Measurements from ENCODE around the gene EDC3. TPM values are rescaled to one million over a fixed set of nuclear protein-coding genes. Genes with fewer than 3 reads are reported as not detected.

The EDC3 gene
- total RNA-seq, 1 donor from 2014 or later, result 71.0 TPM

GRCh38 chr15:74674161-74674560 is 21.7 kb downstream of the EDC3 start:
- H3K4me3 Mint-ChIP-seq (ENCODE audit: unreplicated experiment), result no peak overlapping the region
- H3K9me3 Mint-ChIP-seq (ENCODE audit: unreplicated experiment), result no peaks in the 10 kb centered on the region
- DNase-seq (ENCODE audit: low spot score), result no peak
- H3K4me1 Mint-ChIP-seq (ENCODE audit: unreplicated experiment), result peaks cover 23% of the 10 kb centered on the region
- no peak for TF ChIP-seq CTCF (IDR thresholded peaks at IDR 0.05; ENCODE audit: unreplicated experiment)
- no peaks in the 10 kb centered on the region for H3K27me3 Mint-ChIP-seq (ENCODE audit: unreplicated experiment)
- peaks cover 22% of the 10 kb centered on the region for H3K36me3 Mint-ChIP-seq (ENCODE audit: low read depth, unreplicated experiment)
- peak overlapping the region; percentile 14 for H3K27ac Mint-ChIP-seq (ENCODE audit: unreplicated experiment)

- Mint-ChIP-seq H3K27ac (ENCODE audit: unreplicated experiment) (no peak overlapping the region), H3K4me1 (ENCODE audit: unreplicated experiment) (peaks cover 44% of the 10 kb centered on the region), H3K27me3 (ENCODE audit: unreplicated experiment) (no peaks in the 10 kb centered on the region), H3K36me3 (ENCODE audit: low read depth, unreplicated experiment) (peaks cover 22% of the 10 kb centered on the region), H3K9me3 (ENCODE audit: unreplicated experiment) (no peaks in the 10 kb centered on the region), H3K4me3 (ENCODE audit: unreplicated experiment) (no peak overlapping the region)
- DNase-seq (ENCODE audit: low spot score), result no peak
- no peak for TF ChIP-seq CTCF (IDR thresholded peaks at IDR 0.05; ENCODE audit: unreplicated experiment)
Measured at GRCh38 chr15:74669627-74670026, 26.2 kb downstream of the EDC3 start.

- peaks cover 14% of the 10 kb centered on the region for H3K36me3 Mint-ChIP-seq (ENCODE audit: low read depth, unreplicated experiment)
- H3K27me3 Mint-ChIP-seq (ENCODE audit: unreplicated experiment), result no peaks in the 10 kb centered on the region
- no peak overlapping the region for H3K27ac Mint-ChIP-seq (ENCODE audit: unreplicated experiment)
- TF ChIP-seq CTCF (IDR thresholded peaks at IDR 0.05; ENCODE audit: unreplicated experiment), result no peak
- no peaks in the 10 kb centered on the region for H3K9me3 Mint-ChIP-seq (ENCODE audit: unreplicated experiment)
- no peak for DNase-seq (ENCODE audit: low spot score)
- no peak overlapping the region for H3K4me3 Mint-ChIP-seq (ENCODE audit: unreplicated experiment)
- peaks cover 52% of the 10 kb centered on the region for H3K4me1 Mint-ChIP-seq (ENCODE audit: unreplicated experiment)
Measured at GRCh38 chr15:74667975-74668374, 27.8 kb downstream of the EDC3 start.

GRCh38 chr15:74664670-74665069 is 31.2 kb downstream of the EDC3 start:
- peaks cover 50% of the 10 kb centered on the region for H3K4me1 Mint-ChIP-seq (ENCODE audit: unreplicated experiment)
- no peak overlapping the region for H3K4me3 Mint-ChIP-seq (ENCODE audit: unreplicated experiment)
- H3K36me3 Mint-ChIP-seq (ENCODE audit: low read depth, unreplicated experiment), result peaks cover 3% of the 10 kb centered on the region
- no peaks in the 10 kb centered on the region for H3K27me3 Mint-ChIP-seq (ENCODE audit: unreplicated experiment)
- no peaks in the 10 kb centered on the region for H3K9me3 Mint-ChIP-seq (ENCODE audit: unreplicated experiment)
- DNase-seq (ENCODE audit: low spot score), result no peak
- H3K27ac Mint-ChIP-seq (ENCODE audit: unreplicated experiment), result peak overlapping the region; percentile 88
- TF ChIP-seq CTCF (IDR thresholded peaks at IDR 0.05; ENCODE audit: unreplicated experiment), result no peak

GRCh38 chr15:74664028-74664616 is 31.7 kb downstream of the EDC3 start:
- Mint-ChIP-seq H3K27ac (ENCODE audit: unreplicated experiment) (peak overlapping the region; percentile 88), H3K27me3 (ENCODE audit: unreplicated experiment) (no peaks in the 10 kb centered on the region), H3K4me1 (ENCODE audit: unreplicated experiment) (peaks cover 50% of the 10 kb centered on the region), H3K9me3 (ENCODE audit: unreplicated experiment) (no peaks in the 10 kb centered on the region), H3K4me3 (ENCODE audit: unreplicated experiment) (peak overlapping the region; percentile 21), H3K36me3 (ENCODE audit: low read depth, unreplicated experiment) (no peaks in the 10 kb centered on the region)
- no peak for TF ChIP-seq CTCF (IDR thresholded peaks at IDR 0.05; ENCODE audit: unreplicated experiment)
- DNase-seq (ENCODE audit: low spot score), result no peak
